Activated CD8-positive, alpha-beta memory T cell treated with anti-CD3 and anti-CD28 coated beads, Interleukin-2, amount 50 U/mL, for 24 hours (primary cell): ENCODE measurements around the gene L1CAM.

Experiments used
- DNase-seq: peaks from one replicate; pipeline ENCODE4 v3.0.0-alpha.2; 2020; ENCODE audit errors: extremely low read depth

The L1CAM gene

GRCh38 chrX:153902385-153902784 is 16.4 kb upstream of the L1CAM start:
- DNase-seq, result no peak

GRCh38 chrX:153901753-153902140 is 15.8 kb upstream of the L1CAM start:
- no peak for DNase-seq

GRCh38 chrX:153900831-153901752 is 15.1 kb upstream of the L1CAM start:
- DNase-seq, result no peak

DNA sequence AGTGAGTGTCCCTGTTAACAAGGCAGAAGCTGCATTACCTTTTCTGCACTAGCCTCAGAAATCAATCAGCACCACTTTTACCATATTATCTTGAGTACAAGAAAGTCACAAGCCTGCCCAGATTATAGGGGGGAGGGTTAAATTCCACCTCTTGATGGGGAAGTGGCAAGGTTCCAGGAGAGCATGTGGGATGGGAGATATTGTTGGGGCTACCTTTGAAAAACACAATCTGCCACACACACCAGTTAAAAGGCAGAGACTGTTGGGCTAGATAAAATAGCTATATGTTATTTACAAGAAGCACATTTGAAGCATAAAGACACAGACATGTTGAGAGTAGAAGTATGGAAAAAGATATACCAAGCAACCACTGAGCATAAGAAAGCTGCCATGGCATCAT is 11.9 kb upstream of the L1CAM start:
- no peak for DNase-seq

DNA sequence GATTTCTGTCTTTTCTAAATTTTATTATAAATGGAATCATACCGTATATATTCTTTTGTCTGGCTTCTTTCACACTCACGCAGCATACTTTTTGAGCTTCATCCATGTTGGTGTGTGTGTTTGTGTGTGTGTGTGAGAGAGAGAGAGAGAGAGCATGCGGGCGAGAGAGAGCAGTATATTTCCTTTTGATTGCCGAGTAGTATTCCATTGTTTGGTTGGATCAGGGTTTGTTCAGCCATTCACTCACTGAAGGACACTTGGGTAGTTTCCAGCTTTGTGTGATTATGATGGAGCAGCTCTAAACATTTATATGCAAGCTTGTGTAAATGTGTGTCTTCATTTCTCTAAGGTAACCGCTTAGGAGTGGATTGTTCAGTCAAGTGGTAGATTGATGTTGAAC is 3.1 kb upstream of the L1CAM start:
- DNase-seq, result no peak

DNA sequence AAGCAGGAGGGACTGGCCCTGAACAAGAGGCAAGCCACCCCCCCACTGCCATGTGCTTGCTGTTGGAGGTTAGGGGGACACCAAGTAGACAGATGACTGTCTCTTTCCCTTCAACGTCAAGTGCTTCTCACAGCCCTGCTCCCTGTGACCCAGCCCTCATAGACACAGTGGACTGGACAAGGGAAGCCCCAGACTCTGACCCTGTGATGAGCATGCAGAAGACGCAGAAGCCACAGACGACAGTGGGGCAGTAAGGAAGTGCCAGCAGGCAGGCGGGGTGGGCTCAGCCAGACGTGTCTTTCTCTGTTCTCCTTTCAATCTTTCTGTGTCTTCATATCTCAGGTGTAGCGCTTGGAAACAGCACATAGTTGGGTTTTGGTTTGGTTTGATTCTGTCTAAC is 2.4 kb upstream of the L1CAM start:
- DNase-seq, result no peak

GRCh38 chrX:153887385-153887784 is 1.4 kb upstream of the L1CAM start:
- no peak for DNase-seq

DNA sequence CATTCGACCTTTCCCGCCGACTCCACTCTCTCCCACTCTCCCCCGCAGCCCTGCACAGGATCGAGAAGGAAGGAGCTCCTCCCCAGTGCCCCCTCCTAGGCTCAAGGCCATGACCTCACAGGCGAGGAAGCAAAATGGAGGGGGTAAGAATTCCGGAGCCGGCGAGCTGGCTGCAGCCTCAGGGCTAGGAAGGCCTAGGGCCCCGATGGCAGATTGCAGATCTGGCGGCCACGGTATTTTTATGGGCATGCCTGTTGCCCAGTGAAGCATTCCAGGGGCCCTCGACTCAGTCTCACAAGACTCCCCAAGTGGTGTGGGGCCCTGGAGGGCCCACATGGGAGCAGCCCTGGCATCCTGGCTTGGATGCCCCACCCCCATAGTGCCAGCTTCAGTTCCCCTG is 942 bp upstream of the L1CAM start:
- no peak for DNase-seq

DNA sequence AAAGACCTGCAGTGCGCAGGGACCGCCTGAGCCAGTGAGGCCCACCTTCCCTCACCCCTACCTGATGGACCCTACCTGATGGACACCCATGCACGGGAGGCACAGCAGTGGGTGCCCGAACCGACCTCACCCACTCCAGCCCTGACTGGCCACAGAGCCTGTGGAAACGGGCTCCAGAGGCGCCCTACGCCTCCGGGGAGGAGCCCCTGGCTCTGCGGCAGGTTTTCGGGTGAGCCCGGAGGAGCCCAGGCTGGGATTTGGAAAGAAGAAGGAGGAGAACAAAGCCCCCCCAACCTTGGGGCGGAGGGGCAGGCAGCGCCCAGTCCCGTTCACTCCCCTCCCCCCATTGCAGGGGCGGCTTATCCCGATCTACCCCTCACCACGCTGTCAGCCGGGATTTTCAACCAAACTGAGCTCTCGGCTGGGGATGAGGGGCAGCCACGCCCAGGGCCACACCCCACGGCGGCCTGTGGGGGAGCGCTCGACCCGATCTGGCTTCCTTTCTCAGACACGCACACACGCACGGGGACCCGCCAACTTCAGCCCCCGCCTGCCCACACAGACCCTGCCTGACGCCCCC is 675 bp downstream of the L1CAM start:
- DNase-seq, result no peak

GRCh38 chrX:153884590-153884989 is 1.4 kb downstream of the L1CAM start:
- no peak for DNase-seq

DNA sequence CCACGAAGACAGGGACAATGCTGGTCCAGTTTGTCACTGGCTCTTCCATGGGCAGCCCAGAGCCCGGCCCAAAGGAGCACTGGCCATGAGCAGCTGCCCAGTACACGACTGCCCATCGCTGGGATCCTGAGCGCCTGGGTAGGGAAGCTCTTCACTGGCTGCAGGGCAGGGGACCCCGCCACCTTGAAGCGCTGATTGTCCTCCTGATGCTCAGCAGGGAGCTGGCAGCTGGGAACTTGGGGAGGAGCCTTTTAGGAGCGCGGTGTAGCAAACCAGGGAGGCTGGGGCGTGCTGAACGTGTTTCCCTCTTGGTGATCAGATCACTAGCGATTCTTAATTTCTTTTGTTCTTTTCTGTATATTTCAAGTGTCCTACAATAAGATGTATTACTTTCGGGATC is 1.8 kb downstream of the L1CAM start:
- no peak for DNase-seq

DNA sequence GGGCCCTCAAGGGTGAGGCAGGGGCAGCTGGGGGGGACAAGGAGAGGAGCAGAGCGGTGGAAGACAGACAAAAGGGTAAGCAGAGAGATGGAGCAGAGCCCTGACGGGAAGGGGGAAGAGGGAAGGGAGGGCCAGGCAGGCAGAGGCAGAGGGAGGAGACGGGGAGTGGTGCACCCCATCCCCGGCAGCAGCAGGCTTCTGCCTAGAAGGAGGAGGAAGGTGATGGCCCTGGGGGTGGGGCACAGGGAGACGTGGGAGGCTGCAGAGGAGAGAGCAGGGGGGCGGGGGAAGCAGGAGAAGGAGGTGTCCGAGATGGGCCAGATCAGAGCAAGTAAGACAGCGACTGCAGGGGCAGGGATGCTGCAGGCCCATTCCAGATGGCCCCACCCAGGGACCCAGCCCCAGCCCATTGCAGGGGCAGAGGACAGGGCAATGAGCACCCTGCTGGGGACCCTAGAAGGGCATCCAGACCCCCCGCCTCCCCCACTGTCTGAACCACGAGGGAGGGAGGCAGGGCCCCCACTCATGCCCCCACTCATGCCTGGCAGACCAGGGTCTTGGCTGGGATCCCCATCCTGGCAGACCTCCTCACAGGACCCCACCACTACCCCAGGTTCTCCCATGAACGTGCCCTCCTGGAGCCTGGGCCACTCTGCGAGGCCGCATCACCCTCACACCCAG is 2.7 kb downstream of the L1CAM start:
- DNase-seq, result no peak

- DNase-seq, result no peak
Measured at GRCh38 chrX:153882557-153882956, 3.4 kb downstream of the L1CAM start.

- no peak for DNase-seq
Measured at GRCh38 chrX:153882086-153882498, 3.9 kb downstream of the L1CAM start.

DNA sequence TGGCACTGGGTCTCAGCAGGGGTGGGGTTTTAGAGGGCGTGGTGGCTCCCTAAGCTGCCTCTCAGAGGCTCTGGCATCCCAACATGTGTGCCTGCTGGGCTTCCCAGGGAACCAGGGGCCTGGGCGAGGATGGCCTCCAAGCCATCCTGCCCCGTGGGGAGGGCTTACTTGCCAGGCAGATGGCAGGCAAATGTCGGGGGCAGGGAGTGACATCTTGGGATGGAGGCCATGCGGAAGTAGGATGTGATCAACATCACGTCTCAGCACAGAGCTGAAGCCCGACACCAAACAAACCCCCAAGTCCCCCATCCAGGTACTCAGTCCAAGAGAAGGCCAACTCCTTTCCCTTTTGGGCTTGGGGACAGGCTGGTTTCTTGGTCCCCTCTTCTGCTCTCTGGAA is 4.7 kb downstream of the L1CAM start:
- DNase-seq, result no peak

GRCh38 chrX:153880440-153880815 is 5.5 kb downstream of the L1CAM start:
- DNase-seq, result no peak

DNA sequence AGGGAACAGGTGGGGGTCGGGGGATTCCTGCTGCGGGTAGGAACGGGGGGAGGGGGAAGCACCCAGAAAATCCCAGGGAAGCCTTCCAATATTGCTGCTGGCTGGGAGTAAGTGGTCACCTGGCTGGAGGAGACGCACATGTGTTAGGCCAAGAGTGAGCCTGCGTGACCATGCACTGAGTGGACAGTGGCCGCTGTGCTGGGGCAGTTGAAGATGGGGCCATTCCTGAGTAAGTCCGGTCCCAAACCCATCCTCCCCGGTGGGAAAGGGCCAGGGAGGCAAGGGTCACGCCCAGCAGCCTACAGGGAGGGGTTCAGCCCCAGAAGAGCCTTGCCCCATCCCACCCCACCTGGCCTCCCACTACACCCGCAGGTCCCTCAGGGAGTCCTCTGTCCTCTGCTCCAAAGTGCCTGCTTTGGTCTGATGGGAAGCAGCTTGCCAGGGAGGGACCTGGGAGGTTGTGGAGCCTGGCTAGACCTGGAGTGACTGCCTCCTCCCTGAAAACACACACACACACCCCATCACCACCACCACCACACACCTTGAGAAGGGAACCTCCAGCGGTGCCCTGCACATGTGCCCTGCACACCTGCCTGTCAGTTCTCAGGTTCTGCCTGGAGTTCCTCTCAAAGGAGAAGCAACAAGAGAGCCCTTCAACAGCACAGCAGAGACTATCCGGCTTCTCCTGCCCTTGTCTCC is 6.1 kb downstream of the L1CAM start:
- no peak for DNase-seq

DNA sequence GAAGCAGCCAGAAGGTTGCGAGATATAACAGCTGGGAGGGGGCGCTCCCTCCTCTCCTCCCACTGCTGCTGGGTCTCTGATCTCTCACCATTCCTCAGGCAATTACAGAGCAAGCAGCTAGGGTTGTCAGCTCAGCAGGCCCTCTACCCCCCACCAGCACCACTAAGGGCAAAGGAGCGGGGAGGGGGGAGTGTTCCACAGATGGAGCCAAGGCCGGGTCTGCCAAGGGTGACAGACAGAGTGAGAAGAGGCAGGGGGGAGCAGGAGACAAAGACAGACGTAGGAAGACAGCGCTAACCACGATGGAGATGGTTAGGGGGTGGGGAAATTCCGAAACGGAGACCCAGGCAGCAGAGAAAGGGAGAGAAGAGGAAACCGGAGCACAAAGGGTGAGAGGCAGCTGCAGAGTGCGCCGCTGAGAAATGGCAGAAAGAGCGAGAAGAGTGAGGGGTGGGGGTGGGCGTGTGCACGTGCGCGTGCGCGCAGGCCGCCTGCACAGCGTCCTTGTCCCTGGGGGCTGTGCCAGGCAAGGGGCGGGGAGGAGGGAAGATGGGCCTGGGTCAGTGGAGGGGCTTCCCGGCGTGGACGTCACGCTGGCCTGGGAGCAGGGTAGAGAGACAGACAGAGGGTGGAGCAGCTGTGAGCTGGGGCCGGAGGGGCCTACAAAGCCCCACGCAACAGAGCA is 6.9 kb downstream of the L1CAM start:
- no peak for DNase-seq

DNA sequence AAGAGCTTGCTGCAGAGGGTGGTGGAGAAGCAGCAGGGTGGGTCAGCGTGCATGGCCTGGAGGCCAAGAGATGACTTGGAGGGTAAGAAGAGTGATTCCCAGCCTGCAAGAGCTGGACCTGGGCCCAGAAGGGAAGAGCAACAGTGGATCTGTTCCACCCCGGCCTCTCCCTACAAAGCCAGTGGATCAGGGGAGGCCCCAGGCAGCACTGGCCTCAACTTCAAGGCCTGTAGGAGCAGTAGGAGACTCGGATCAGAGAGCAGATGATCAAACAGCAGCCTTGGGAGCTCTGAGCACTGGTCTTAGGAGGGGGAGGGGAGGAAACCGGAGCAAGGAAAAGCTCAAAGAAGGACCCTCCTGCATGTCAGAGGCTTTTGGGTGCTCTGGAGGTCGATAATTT is 7.6 kb downstream of the L1CAM start:
- no peak for DNase-seq

GRCh38 chrX:153877571-153878261 is 8.3 kb downstream of the L1CAM start:
- DNase-seq, result no peak

DNA sequence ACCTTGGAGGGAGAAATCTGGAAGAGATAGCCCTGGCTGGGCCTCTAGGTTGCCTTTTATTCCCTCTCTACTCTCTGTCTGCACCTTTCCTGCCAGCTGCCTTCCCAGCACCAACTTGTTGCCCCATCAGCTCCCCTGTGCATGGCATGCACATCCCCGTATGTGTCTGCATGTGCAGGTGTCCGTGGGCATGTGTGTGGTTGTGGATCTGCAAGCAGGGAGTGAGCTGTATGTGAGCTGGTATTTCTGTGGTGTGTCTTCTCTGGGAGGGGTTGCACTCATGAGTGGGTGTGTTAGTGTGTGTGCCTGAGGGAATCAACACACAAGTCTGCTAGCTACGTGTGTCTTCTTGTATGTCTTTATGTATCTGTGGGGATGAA is 9.9 kb downstream of the L1CAM start:
- DNase-seq, result no peak
